ENCODE data around the gene FAM186B. TPM values are rescaled to one million over a fixed set of nuclear protein-coding genes. Genes with fewer than 3 reads are reported as not detected.
"Not testable (repeated sequence)": the region's sequence is repeated elsewhere in the genome, so short reads cannot be mapped to it uniquely, and the experiment has no call there.

Gene FAM186B, protein sequence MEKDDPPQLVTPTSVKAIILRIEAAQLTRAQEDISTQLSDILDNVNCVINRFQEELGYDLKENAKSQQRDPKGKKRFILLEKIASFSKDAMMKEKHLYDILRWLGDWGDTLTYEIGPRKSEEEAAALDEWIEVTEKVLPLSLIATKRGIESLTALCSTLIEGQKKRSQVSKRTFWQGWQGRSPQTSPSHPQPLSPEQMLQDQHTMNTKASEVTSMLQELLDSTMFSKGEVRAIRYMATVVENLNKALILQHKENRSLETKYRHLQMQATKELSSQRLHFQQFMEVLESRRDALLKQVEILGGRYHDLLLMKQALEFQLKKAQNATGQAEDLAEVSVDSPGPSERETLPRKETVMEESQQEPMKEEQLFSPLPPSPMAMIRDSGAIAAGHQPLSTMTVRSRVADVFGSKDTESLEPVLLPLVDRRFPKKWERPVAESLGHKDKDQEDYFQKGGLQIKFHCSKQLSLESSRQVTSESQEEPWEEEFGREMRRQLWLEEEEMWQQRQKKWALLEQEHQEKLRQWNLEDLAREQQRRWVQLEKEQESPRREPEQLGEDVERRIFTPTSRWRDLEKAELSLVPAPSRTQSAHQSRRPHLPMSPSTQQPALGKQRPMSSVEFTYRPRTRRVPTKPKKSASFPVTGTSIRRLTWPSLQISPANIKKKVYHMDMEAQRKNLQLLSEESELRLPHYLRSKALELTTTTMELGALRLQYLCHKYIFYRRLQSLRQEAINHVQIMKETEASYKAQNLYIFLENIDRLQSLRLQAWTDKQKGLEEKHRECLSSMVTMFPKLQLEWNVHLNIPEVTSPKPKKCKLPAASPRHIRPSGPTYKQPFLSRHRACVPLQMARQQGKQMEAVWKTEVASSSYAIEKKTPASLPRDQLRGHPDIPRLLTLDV
- total RNA-seq (2014; rRNA removed; shearing (Covaris generic)) = 0.07 TPM in 1 of 2 replicates, not detected in the other

DNA sequence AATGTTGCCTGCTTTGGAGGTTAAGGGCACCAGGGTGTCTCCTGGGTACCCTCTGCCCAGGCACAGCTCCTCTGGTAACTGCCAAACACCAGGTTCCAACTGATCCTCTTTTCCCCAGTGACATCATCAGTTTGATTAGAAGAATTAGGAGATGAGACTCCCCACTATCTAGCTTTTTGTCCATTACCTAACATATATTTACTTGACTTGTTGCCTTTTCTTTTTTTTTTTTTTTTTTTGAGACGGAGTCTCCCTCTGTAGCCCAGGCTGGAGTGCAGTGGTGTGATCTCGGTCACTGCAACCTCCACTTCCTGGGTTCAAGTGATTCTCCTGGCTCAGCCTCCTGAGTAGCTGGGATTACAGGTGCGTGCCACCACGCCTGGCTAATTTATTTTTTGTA lies at the start of gene FAM186B:
Gene FAM186B (minus strand): TSS at position 101 of the 400 bp plus-strand sequence. CDS start 162 bp downstream, outside the sequence.
- DNase-seq (ENCODE audit: low read depth) = not testable (repeated sequence)

DNA sequence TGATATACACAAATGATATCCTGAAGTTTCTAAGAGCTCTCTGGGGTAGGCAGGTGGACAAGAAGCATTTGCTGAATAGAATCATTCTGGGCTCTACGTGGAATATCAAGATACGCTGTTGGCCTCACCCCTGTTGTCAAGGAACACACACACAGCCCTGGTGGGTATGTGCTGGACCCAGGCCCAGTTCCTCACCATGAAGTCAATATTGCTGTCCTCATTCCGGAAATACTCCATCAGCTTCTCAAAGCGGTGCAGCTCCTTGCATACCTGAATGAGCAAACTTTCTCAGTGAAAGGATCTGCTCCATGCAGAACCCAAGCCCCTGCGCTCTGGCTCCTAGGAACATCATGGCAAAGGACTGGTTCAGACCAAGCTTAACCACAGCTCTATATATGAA lies 49.3 kb upstream of the FAM186B start:
- no peak for DNase-seq (ENCODE audit: low read depth)

DNA sequence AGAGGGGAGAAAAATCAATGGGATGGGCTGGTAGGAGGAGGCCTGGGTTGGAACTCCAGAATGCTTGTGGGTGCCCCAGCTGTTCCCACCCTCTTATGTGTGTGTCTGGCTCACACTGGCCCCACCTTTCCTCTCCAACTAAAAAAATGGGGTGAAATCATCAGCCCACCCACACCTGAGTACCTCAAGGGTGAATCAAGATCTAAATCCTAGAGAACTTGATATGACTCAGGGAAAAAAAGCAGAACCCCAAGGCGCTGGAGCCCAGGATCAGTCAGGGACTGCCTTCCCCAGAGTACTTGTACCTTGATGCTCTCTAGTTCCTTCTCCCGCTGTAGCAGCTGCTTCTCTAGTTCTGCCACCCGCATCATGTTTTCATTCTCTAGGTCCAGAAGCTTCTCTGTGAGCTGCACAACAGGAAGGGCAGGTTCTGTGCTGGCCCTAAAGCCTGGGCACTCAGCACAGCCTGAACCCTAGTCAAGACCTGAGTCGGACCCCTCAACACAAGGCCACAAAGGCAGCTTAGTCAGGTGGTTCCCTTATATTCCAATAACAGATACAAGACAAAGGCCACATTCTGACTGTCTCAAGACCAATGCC lies 47.6 kb upstream of the FAM186B start:
- no peak for DNase-seq (ENCODE audit: low read depth)

DNA sequence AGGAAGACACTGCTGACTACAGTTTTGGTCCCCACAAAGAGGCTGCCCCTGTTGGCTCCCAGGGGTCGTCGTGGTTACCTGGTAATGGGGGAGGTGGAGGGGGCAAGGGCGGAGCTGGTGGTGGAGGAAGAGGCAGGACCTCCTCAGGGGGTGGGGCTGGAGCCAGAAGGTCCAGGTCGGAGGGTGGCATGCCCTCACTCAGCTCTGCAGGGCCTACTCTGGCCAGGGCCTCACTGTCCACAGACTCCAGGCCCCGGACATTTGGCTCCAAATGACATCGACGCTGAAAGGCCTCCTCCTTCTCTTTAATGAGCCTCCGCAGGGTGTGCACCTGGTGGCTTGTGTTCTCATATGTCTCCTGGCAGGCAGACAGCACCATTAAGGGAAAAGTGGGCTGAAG lies 46.4 kb upstream of the FAM186B start:
- DNase-seq (ENCODE audit: low read depth) = no peak

DNA sequence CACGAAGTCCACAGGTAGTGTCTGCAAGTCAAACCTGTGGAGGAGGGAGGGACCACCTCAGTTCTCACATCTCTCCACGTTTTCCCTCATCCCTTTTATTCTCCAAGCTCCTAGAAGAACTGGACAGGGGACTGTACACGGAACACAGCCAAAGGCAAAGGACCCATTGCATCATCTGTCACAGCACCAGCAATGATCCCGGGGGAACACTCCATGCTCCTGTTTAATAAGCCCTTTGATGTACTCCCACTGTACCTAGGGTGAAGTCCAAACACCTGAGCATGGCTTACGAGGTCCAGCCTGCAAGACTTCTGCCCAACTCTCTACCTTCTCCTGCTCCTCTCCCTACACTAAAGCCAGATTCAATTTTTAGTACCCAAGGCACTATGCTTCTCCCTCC lies 44.5 kb upstream of the FAM186B start:
- DNase-seq (ENCODE audit: low read depth) = no peak

DNA sequence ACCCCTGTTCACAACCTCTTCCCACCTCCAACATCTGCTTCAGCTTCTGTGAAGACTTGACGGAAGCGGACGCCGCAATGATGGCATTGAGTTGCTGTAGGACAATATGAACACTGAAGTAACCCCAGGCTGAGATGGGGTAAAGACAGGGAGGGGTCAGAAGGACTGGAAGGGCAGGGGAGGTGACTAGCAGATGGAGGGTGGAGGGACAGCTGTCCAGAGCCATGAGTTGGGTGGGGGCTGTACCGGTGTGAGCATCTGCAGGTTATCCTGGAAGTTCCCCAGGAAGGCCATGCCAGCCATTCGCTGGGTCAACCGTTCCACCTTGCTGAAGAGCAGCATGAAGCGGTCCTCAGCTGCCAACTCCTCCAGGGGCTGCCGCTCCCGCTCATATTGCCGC lies 44.0 kb upstream of the FAM186B start:
- no peak for DNase-seq (ENCODE audit: low read depth)

DNA sequence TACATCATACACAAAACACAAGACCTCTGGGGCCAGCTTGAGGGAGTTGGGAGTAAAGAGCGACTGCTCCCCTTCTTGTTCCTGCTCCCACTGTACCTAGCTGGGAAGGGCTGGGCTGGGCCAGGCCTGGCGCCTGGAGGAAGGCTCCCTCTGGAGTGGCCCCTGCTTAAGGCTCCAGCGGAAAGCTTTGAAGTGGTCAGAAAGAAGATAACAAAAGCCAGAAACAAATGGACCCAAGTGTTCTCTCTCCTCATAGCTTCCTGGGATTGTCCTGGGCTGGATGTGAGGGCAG lies 43.2 kb upstream of the FAM186B start:
- DNase-seq (ENCODE audit: low read depth) = no peak

DNA sequence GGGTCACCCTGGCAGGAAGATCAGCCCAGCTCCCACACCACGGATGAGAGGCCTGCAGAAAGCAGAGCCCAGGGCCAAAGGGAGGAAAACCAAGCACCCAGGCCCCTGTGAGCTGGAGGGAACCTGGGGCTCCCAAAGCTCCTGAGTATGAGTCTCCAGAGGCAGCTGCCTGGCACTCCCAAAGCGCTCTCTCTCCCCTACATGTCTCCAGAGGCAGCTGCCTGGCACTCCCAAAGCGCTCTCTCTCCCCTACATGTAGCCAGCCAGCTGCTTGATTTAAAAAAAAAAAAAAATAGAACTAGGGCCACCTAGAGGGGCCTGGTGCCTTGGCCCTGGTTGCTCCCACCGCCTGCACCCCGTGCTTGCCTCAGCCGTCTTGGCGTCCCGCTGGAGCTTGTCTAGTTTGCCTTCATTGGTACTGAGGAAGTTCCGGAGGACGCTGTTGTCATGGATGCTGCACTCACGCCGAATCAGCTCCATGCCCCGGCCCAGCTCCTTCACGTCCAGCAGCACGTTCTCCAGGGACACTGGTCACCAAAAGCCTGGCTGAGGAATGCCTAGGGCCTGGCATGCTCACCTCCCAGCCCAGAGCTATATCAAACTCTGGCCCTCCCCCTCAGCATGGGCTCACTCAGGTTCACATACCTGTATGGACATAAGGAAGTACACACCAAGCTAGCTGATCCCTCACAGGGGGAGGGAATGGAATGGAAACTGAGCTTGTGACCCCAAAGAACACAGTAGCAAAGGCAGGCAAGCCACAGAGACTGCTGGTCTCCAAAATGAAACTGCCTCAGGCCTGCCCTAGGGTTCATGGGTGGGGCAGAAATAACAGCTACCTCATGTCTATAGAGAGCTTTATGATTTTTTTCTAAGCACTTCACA lies 42.6 kb upstream of the FAM186B start:
- DNase-seq (ENCODE audit: low read depth) = no peak

DNA sequence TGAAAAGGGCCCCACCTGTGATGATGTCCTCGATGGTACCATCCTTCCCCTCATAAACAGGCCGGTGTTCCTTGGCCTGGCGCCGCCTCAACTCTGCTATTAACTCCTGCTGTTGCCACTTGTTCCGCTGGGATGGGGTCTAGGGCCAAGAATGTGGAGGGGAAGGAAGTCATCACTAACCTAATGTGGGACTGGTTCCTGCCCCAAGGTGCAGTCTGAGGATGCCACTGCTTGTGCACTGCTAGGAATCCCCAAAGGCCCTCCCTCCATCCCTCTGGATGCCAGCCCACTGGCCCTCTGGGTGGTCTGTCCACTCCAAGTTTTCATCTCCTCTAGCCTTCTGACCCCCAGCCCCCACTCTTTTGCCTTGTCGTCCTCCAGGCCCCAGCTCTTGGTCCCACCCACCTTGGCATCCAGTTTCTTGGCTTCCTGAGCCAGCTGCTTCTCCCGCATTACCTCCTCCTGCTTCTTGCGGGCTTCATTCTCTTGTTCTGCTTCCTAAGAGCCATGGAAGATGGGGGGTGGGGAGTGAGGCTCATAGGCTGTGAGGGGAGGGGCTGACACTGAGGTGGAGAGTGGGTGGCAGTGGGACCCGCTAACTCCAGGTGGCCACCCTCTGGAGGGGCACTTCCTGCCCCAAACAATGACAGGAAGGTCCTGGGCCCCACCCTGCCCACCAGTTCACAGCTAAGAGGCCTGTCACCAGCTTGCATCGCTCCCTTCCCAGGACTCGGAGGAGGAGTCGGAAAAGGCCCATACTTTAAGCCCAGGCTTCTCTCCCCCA lies 41.6 kb upstream of the FAM186B start:
- no peak for DNase-seq (ENCODE audit: low read depth)

DNA sequence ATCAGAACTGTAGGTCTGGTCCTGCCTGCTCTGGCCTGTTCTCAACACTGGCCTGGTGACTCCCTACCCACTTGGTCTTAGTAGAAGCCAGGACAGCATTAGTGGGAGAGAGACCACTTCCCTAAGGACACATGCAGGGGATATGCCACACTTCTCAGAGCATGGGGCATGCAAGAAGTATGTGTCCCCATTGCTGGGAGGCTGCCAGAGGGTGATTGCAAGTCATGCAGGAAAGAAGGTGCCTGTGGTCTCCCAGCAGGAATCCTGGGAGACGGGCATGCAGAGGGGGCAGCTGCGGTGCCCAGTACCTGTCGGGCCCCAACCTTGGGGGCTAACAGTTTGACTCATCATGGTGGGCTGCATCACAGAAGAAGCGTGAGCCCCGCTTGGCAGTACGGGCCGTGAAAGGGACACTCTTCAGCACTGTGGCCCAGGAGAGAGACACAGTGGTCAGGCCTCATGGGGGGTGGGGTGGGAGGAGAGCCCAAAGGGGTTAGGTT lies 40.9 kb upstream of the FAM186B start:
- DNase-seq (ENCODE audit: low read depth) = no peak

DNA sequence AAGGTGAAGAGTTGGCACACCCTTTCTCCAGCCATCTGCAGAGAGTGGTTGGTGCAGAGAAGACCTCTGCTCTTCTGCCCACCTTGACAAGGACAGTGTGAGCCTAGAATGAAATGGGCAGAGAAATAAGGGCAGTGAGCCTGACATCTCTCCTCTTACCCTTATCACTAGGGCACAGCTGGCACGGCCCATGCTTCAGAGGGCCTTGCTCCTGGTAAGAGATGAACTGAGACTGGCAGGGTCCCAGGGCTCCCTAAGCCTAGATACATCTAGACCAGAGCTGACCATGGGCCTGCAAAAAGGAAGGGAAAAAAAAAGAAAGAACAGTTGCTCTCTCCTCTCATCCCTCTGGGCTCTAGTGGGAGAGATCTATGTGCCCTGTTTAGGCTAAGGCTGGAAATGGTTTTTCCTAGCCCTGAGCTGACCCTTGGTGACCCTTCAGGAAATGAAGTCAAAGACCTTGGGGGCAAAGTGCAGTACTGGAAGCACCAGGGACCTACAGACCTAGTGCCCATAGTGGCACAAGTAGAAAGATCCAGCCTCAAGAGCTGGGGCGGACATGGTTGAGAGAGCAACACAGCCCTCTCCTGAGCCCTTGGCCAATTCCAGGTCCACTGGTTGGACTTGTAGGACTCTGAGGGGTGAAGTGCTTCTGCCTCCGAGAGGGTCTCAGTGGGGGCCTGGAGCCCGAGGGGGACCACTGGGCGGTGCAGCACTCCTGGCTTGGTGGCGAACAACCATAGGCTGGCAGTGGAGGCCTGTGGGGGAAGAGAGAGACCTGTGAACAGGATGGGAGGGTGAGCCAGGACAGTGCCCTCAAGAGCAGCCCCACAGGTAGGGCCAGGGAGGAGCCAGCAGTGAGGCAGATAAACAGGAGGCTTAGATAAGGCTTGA lies 40.0 kb upstream of the FAM186B start:
- no peak for DNase-seq (ENCODE audit: low read depth)

DNA sequence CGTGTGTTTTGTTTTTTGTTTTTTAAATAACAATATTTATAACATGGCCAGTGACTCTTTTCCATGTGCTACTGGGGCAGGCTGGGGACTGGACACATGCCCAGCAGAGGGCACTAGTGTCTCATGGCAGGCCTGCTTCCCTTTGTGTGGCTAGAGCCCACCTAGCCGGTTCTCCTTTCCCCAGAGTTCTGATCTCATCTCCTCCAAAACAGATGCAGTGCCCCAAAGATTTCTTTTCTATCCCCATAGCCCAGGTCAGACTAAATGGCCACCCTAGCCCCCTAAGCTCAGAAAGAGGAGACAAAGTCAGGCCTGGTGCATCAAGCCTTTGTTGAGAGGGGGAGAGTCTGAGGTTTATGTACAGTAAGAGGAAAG lies 39.2 kb upstream of the FAM186B start:
- DNase-seq (ENCODE audit: low read depth) = peak; percentile 63

DNA sequence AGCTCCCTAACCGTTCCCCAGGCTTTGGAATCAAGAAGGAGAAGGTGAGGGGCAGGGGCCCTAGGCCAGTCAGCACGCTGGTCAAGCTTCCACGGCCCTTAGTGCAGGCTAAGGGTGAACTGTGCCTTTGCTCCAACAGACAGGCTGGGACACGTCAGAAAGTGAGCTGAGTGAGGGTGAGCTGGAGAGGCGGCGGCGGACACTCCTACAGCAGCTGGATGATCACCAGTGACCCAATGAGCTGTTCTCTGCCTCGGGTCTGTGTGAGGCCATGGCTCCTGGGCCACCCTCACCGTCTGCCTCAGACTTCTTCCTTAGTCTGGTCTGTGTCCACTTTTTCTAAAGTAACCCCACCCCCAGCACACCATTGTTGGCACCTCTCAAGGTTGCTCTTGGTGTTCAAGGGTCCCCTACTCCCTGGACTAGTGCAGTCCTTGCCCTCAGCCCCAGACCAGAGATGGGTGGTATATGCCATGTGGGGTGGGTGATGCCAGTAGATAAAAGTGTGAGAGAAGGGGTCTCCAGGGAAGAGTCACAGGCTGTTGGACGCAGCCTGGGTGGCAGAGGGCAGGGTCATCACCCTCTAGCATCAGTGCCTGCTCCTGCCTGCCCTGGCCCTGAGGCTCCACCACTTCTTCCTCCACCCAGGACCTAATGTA lies 38.7 kb upstream of the FAM186B start:
- no peak for DNase-seq (ENCODE audit: low read depth)

DNA sequence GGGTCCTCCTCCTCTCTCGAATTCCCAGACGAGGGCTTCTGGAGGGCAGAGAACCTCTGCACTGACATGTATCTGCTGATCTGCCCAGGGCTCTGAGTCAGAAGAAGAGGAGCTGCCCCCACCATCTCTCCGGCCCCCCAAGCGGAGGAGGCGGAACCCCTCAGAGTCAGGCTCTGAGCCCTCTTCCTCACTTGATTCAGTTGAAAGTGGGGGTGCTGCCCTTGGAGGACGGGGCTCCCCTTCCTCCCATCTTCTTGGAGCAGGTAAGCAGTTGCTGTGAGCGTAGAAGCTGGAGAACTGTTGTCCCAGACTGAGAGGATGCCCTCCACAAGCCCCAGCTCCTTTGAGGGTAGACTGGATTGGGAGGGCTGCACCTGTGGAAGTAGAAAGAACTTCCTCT lies 37.7 kb upstream of the FAM186B start:
- no peak for DNase-seq (ENCODE audit: low read depth)

DNA sequence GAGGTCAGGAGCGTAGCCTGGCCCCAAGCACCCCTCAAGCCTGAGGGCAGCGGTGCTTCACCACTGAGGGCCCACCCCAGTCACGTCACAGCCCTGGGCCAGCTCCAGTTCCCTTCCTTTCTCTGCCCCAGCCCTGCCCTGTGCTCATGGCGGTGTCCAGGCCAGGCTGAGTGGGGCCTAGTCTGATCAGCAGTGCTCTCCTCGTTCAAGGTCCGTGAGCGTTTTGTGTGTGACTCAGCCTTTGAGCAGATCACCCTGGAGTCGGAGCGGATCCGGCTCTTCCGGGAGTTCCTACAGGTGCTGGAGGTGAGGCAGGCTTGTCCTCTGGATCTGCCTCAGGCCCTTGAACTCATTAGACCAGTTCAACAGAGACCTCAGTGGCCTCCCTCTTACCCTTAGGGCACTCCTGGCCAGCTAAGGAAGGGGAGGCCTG lies 36.9 kb upstream of the FAM186B start:
- no peak for DNase-seq (ENCODE audit: low read depth)

DNA sequence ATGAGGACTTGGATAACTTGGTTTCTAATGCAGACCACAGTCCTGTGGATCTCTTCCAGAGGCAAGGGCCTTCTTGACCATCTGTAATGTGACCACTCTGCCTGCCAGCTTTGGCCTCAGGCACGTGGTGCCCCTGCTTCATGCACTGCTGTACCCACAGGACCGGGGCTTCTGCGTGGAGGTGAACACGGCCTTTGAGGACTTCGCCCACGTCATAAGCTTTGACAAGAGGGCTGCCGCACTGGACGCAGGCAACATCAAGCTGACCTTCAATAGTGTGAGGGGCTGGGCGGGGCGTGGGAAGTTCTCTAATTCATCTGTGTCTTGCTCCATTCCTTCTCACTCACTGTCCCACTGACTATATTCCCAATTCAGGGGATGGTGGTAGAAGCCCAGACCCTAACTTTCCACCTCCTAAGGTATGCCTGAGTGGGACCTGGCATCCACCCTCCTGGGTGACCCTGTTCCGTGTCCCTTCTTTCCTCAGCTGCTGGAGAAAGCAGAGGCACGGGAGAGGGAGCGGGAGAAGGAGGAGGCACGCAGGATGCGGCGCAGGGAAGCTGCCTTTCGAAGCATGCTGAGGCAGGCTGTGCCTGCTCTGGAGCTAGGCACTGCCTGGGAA lies 36.4 kb upstream of the FAM186B start:
- no peak for DNase-seq (ENCODE audit: low read depth)

DNA sequence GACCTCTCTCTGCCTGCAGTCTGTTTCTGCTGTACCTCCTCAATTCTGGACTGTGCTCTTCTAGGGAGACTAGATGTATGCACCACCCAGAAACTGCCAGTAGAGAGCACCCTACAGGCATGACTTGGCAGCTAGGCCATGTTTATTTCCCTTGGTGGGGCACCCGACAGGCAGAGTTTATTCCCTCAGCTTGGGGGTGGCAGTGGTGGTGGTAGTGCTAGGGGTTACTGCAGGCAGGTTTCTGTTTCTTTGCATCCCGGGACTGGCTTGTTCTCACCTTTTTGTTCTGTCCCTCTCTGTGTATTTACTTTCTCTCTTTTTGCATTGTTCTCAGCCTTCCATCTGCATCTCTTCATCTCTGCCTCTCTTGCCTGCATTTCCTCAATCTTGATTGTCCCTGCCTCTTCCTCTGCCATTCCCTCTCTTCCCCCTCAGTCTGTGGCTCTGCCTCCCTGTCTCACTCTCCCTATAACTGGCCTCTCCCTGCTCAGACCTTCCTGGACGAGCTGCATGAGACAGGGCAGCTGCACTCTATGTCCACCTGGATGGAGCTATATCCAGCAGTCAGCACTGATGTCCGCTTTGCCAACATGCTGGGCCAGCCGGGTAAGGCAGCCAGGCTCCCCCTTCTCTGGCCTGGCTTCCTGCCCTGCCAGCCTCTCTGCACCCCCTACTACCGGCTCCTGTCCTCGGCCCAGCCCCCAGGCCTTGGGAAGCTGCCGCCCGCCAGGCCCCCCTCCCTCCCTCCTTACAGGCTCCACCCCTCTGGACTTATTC lies 31.7 kb upstream of the FAM186B start:
- peak; percentile 66 for DNase-seq (ENCODE audit: low read depth)

DNA sequence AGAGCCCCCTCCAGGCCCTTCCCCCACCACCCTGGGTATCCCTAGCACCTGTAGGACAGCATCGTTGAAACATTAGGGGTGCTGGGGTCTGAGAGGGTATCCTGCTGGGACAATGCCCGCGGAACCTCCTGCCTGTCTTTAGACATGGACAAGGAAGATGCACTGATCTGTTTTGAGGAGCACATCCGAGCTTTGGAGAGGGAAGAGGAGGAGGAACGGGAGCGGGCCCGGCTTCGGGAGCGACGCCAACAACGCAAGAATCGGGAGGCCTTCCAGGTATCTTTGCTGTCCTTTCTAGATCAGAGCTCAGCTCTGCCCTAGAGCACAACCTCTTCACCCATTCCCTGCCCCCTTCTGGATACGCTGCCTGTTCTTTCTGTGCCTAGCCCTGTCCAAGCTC lies 31.1 kb upstream of the FAM186B start:
- DNase-seq (ENCODE audit: low read depth) = no peak
